Lung (tissue), 12 donors: ENCODE data around the gene TIE1. TPM values are rescaled to one million over a fixed set of nuclear protein-coding genes. Genes with fewer than 3 reads are reported as not detected.
A peak's percentile ranks its signal among the peaks of the same experiment; 100 is the strongest.

Experiments used
- ATAC-seq: fragments of 200-7000 bp; cut with Tn5 transposase; one replicate; pipeline ENCODE4 v1.9.1; 2020; ENCODE audit warnings: moderate number of reproducible peaks; ENCODE audit not compliant: insufficient read depth, low FRiP score
- DNase-seq, 3 donors: peaks; one replicate each; pipeline ENCODE4 v3.0.0-alpha.2; 2013 to 2017
- H3K27ac ChIP-seq, 2 donors: one replicate each; pipeline ENCODE4 v1.5.1; 2013; ENCODE audit warnings: mild to moderate bottlenecking in 2 of 2, moderate library complexity in 2 of 2, control low read depth in 1 of 2, inconsistent platforms in 1 of 2, low read depth in 1 of 2, low read length in 1 of 2
- H3K27me3 ChIP-seq, 3 donors: one replicate each; pipeline ENCODE4 v1.5.1; 2013; ENCODE audit warnings: low read length in 2 of 3; ENCODE audit not compliant: control insufficient read depth in 3 of 3, insufficient read depth in 3 of 3
- H3K36me3 ChIP-seq, 4 donors: one replicate each; pipeline ENCODE4 v1.5.1; 2013; ENCODE audit warnings: low read length in 4 of 4, mild to moderate bottlenecking in 1 of 4, moderate library complexity in 1 of 4; ENCODE audit not compliant: control insufficient read depth in 4 of 4, insufficient read depth in 4 of 4
- H3K4me1 ChIP-seq, 5 donors: one replicate each; pipeline ENCODE4 v1.5.1; 2013; ENCODE audit warnings: low read length in 5 of 5, mild to moderate bottlenecking in 2 of 5, moderate library complexity in 1 of 5; ENCODE audit not compliant: control insufficient read depth in 5 of 5, insufficient read depth in 5 of 5
- H3K4me3 ChIP-seq: one replicate; pipeline ENCODE4 v1.5.1; 2013; ENCODE audit warnings: mild to moderate bottlenecking, control low read depth, moderate library complexity
- H3K9ac ChIP-seq, 2 donors: one replicate each; pipeline ENCODE4 v1.5.1; 2013; ENCODE audit warnings: low read length in 2 of 2, control low read depth in 1 of 2; ENCODE audit not compliant: insufficient read depth in 1 of 2
- H3K9me3 ChIP-seq, 4 donors: one replicate each; pipeline ENCODE4 v1.5.1; 2013; ENCODE audit warnings: low read length in 3 of 4, mild to moderate bottlenecking in 1 of 4, moderate library complexity in 1 of 4; ENCODE audit not compliant: control insufficient read depth in 4 of 4, insufficient read depth in 3 of 4
- WGBS, 2 donors: extraction: QIAGEN DNeasy Blood & Tissue Kit; methylation state at CpG; one replicate each; pipeline ENCODE4 v1.1.7; 2013; 5-methylcytosine and 5-hydroxymethylcytosine counted together
- polyA plus RNA-seq, 2 donors: library from polyadenylated mRNA; stranded (reverse); fragments of 200-250 nt; gene quantifications; one replicate each; pipeline ENCODE4 v1.2.1, GENCODE V29; 2013
- total RNA-seq, 2 donors: library from RNA; depleted of rRNA in 1 of 2; stranded (reverse); fragments of >200 nt in 1 of 2; gene quantifications; one replicate each; pipeline ENCODE4 v1.2.1, GENCODE V29; 2014 to 2021
- TF ChIP-seq, protein P1 (sequence below): IDR thresholded peaks from 2 replicates; pipeline ENCODE4 v1.5.1; 2012; ENCODE audit warnings: mild to moderate bottlenecking; ENCODE audit errors: control extremely low read depth, extremely low read depth
- donor health status: control.
- donor health status: control.
- donor health status: Bipolar disorder and iron deficiency.
- donor health status: healthy.
- donor health status: DM: yes; HTN: yes; CAD: no.

TIE1 gene
- total and polyA plus RNA-seq, 4 donors = 20.5 to 133 (median 42.1) TPM

DNA sequence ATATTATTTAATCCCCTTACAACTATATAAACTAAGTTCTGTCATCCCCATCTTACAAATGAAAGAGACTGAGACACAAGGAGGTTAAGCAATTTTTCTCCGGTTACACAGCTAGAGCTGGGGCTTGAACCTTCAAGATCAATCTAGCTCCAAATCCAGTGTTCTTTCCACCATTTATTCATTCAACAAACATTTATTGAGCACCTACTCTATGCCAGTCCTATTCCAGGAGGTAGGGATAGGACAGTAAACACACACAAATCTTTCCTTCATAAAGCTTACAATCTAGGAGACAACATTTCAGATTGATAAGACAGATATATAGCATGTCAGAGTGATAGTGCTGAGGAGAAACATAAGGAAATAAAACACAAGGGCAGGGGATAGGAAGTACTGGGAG, 33.9 kb upstream of the TIE1 start:
- Histone ChIP-seq H3K4me1 (peaks cover 0 to 13% (median 10%) of the 10 kb centered on the region in 5 donors), H3K4me3 (no peak overlapping the region), H3K9ac (no peak overlapping the region), H3K36me3 (no peaks in the 10 kb centered on the region), H3K27ac (no peak overlapping the region), H3K27me3 (no peaks in the 10 kb centered on the region), H3K9me3 (peaks cover 0 to 6% (median 1%) of the 10 kb centered on the region in 4 donors)
- WGBS, 2 donors = 94 to 95% methylated on average over 1 of the region's 1 CpG
- TF ChIP-seq, protein P1, sequence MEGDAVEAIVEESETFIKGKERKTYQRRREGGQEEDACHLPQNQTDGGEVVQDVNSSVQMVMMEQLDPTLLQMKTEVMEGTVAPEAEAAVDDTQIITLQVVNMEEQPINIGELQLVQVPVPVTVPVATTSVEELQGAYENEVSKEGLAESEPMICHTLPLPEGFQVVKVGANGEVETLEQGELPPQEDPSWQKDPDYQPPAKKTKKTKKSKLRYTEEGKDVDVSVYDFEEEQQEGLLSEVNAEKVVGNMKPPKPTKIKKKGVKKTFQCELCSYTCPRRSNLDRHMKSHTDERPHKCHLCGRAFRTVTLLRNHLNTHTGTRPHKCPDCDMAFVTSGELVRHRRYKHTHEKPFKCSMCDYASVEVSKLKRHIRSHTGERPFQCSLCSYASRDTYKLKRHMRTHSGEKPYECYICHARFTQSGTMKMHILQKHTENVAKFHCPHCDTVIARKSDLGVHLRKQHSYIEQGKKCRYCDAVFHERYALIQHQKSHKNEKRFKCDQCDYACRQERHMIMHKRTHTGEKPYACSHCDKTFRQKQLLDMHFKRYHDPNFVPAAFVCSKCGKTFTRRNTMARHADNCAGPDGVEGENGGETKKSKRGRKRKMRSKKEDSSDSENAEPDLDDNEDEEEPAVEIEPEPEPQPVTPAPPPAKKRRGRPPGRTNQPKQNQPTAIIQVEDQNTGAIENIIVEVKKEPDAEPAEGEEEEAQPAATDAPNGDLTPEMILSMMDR = no peak
- ATAC-seq = no peak
- DNase-seq = no peak

DNA sequence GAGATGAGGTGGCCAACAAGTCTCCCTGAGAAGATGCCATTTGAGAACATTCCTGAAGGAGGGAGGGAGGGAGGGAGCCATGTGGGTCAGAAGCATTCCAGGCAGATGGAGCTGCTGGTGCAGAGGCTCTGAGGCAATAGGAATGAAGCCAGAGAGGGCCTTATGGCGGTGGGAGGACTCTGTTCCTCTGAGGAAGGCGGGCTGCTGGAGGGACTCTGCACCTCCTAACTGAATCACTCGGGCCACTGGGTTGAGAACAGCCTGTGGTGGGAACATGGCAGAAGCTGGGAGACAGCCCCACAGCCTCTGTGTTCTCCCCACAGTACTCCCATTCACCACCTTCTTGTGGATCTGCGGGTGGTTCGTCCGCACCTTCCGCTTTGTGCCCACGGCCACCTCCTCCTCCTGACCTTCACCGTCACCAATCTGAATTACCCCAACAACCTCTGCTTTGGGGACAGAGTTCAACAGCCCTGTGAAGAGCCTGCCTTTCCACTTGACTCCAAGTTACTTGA, 33.4 kb upstream of the TIE1 start:
- TF ChIP-seq, protein P1 = no peak
- H3K36me3 ChIP-seq = no peaks in the 10 kb centered on the region
- no peak overlapping the region for H3K9ac ChIP-seq
- H3K4me1 ChIP-seq = peaks cover 0 to 13% (median 10%) of the 10 kb centered on the region in 5 donors
- peaks cover 0 to 6% (median 1%) of the 10 kb centered on the region in 4 donors for H3K9me3 ChIP-seq
- peak; percentile 23 to 49 (median 41) for DNase-seq
- peak overlapping the region in 1 of 2 donors; percentile 90 for H3K27ac ChIP-seq
- 71 to 92% methylated on average over 9 of the region's 9 CpGs for WGBS, 2 donors
- H3K27me3 ChIP-seq = no peaks in the 10 kb centered on the region
- ATAC-seq = no peak
- no peak overlapping the region for H3K4me3 ChIP-seq

DNA sequence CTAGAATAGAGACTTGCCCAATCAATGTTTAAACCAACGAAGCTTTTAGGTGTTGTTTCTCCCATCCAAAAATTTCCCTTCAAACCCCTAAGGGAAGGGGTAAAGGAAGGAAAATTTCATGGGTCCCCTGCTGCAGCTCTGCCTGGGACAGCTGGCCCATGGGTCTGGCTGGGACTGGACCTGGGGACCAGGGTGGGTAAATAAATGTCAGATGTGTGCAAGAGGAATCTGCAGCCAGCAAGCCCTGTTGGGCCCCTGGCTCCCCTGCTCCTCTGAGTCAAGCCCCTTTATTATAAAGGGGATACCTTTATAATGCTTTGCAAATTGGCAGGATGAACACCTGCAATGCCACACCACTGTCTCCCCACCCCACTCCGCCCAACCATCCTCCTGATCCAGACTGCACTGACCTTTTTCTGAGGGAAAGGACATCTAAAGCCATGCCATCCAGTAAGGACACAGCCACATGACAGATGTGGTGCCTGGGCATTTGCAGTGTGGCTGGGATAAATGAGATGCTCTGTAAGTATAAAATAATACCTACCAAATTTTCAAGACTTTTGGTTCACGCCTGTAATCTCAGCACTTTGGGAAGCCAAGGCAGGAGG, 32.9 kb upstream of the TIE1 start:
- H3K36me3 ChIP-seq = peaks cover 0 to 3% (median 0%) of the 10 kb centered on the region in 4 donors
- no peak overlapping the region for H3K9ac ChIP-seq
- 86 to 89% methylated on average over 3 of the region's 3 CpGs for WGBS, 2 donors
- ATAC-seq (no peak), DNase-seq (no peak)
- peaks cover 0 to 5% (median 1%) of the 10 kb centered on the region in 4 donors for H3K9me3 ChIP-seq
- H3K27me3 ChIP-seq = no peaks in the 10 kb centered on the region
- H3K4me1 ChIP-seq = peaks cover 0 to 17% (median 10%) of the 10 kb centered on the region in 5 donors
- peak overlapping the region in 1 of 2 donors; percentile 90 for H3K27ac ChIP-seq
- no peak overlapping the region for H3K4me3 ChIP-seq
- TF ChIP-seq, protein P1 = no peak
